Stimulated activated CD8-positive, alpha-beta memory T cell treated with anti-CD3 and anti-CD28 coated beads, Interleukin-12 subunit alpha, Interleukin-12 subunit beta, amount 100 ng/mL, for 24 hours (primary cell): Measurements from ENCODE around the gene ERCC5.

Source experiments
- DNase-seq: peaks from one replicate; pipeline ENCODE4 v3.0.0-alpha.2; 2020; ENCODE audit errors: extremely low read depth

Gene ERCC5

GRCh38 chr13:102917019-102917418 lies 71.2 kb downstream of the ERCC5 start:
- no peak for DNase-seq

GRCh38 chr13:102922184-102922583 lies 76.4 kb downstream of the ERCC5 start:
- no peak for DNase-seq
